HG03095 (cell line): Measurements from ENCODE around the gene ZNF865.

ENCODE experiments used
- ATAC-seq: cut with Tn5 transposase; IDR thresholded peaks from one replicate; pipeline ENCODE4 v1.9.1; 2021; ENCODE audit warnings: moderate library complexity; ENCODE audit not compliant: unreplicated experiment

ZNF865 gene

DNA sequence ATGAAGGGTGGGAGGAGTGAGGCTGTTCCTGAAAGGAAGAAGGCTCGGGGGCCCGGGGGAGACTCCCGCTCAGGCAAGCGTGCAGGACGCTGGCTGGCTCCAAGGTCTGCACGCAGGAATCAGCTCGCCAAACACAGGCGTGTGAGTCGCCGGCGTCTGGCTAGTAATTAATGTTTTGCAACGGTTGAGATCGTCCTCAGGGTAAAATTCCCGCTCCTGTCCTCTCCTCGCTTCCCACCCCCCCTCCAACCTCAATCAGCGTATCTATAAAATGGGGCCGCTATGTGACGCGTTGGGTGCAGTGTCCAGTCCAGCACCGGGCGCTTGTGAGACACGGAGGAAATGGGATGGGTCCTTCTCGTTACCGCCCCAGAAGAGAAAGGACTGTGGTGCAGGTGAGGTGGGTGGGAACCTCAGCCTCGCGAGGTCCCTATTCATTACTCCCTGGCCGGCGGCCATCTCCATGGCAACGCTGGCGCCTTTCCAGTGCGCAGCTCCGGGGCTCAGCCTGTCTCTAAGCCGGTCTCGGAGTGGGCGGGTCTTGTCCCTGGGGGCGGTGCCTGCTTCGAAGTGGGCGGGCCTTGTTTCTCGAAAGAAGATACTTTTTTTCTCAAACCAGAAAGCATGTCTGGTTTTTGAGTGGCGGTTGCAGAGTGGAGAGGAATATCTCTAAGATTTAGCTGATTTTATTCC lies 18.3 kb upstream of the ZNF865 start:
- ATAC-seq = peak; percentile 79

DNA sequence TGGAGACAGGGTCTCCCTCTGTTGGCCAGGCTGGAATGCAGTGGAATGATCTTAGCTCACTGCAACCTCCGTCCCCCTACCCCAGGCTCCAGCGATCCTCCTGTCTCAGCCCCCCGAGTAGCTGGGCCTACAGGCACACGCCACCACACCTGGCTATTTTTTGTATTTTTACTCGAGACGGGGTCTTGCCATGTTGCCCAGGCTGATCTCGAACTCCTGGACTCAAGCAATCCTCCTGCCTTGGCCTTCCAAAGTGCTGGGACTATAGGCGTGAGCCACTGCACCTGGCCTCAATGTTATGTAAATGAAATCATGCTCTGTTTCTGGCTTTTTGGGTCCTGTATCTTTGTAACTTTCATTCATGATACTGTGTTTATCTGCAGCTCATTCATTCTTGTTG lies 16.7 kb upstream of the ZNF865 start:
- ATAC-seq = no peak

DNA sequence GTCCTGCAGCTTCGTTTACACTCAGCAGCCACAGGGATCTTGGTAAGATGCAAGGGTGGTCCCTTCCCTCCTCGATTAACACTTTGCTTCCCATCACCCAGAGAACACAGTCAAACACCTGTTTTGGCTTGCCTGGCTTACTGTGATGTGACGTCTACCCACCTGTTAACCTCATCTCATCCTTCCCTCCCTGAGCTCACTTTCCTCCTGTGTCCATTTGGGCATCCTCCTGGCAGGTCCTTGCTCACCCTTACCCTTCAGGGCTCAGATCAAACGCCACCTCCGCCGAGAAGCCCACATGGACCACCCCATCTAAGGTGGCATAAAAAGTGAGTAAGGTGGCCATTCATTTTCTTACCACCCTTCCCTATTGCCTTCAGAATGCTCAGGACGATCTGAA lies 15.3 kb upstream of the ZNF865 start:
- no peak for ATAC-seq

DNA sequence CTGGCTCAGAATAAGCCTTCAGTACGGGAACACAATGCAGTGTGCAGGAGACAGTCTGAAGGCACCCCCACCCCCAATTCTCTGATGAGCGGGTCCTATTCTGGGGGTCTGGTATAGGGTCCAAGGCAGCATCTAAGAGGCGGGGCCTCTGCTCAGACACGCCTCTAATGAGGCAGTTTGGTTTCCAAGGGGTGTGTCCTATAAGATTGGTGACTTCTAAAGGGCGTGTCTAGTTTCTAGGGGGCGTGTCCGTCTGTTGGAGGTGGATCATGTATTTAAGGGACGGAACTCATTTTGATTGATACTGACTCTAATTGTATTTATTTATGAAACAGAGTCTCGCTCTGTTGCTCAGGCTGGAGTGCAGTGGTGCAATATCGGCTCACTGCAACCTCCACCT lies 14.8 kb upstream of the ZNF865 start:
- ATAC-seq = no peak

DNA sequence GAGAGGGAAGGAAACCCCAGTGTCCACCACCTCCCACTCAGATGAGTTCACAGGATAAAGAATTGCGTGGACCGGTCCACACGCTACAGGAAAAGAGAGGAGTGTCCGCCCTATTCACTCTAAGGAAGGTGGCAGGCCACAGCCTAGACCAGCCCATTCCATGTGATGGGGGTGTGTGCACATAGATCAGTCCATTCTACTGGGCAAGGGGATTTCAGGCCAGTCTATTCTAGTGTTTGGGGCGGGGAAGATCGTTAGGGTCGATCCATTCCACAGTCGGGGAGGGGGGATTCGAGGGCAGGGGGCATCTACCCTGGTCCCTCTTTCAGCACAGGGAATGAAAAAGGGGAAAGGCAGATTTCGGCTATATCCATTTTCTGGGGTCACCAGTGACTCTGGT lies 13.9 kb upstream of the ZNF865 start:
- no peak for ATAC-seq

DNA sequence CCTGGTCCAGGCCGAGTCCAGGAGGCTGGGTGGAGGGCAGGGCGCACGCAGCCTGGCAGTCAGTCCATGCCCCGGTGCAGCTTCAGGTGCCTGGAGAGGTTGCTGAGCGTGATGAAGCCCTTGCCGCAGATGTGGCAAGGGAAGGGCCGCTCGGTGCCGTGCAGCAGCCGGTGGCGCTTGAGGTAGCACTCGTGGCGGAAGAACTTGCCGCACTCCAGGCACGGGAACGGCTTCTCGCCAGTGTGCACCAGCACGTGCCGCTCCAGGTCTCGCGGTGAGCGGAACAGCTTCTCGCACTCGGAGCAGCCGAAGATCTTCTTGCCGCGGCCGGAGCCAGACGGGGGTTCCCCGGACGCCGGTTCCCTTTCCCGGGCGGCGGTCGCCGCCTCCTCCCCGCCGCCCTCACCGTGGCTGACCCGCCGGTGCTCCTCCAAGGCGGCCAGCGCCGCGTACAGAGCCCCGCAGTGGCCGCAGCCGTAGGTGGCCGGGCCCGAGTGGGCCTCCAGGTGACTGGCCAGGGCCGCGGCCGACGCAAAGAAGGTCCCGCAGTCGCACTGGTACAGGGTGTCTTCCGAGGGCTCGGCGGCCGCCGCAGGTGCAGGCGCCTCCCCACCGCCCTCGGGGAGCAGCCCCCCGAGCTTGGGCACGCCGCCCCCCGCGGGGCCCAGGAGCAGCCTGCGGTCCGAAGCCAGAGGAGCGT lies 12.9 kb upstream of the ZNF865 start:
- no peak for ATAC-seq

DNA sequence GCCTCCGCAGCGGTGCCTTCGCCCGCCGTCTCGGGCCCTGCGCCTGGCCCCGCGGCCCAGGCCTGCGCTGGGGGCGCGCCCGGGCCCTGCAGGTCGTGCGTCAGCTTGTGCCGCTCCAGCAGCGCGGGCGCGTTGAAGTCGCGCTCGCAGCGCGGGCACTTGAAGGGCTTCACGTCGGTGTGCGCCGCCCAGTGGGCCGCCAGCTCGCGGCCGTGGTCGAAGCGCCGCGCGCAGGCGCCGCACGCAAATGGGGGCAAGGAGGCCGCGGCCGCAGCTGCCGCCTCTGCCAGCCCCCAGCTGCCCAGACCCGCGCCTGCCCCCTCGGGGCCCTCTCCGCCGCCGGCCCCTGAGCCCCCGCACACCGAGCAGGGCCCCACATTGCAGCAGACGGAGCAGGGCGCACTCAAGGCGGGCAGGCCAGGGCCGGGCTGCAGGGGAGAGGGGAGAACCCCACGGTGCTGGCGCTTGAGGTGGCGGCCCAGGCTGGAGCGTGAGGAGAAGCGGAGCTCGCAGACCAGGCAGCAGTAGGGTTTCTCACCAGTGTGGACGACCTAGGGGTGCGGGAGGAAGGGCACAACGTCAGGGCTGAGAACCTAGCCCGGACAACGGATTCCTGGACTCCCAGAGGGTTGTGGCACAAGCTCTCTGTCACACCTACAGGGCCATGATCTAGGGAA lies 12.2 kb upstream of the ZNF865 start:
- ATAC-seq = no peak

DNA sequence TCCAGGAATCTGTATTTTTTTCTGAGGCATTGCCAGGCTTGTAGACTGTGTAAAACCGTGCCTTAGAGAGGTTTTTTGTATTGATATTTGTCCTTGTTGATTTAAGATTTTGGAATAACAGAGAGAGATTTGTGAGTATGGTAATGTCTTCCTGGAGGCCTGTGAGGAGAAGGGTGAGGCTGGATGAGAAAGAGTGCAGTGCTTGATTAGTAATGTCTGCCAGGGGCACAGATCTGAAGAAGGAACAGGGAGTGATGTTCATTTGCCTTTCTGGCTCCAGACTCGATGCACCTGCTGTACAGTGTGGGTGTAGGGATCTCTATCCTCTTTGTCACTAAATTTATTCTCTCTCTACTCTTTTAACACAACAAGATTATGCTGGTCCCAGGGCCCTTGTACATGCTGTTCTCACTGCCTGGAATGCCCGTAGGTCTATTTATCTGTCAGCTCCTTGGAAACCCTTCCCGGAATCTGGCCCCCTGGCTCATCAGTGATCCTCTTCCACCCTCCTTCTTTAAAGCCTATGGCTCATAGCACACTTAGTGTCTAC lies 10.4 kb upstream of the ZNF865 start:
- no peak for ATAC-seq

DNA sequence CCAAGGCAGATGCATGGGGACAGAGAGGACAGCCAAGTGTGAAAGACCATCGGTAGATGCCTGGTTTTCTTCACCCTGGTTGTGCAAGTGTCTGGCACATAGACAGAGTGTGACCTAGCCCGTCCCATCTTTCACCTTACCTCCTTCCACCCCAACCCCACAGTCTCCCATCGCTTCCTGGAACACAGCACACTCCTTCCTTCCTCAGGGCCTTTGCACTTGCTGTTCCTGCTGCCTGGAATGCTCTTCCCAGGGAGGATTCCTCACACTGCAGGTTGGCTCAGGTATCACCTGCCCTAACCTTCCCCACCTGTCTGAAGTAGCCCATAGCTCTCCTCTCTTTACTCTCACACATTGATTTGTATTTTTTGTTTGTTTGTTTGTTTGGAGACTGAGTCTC lies 9.1 kb upstream of the ZNF865 start:
- ATAC-seq = no peak

DNA sequence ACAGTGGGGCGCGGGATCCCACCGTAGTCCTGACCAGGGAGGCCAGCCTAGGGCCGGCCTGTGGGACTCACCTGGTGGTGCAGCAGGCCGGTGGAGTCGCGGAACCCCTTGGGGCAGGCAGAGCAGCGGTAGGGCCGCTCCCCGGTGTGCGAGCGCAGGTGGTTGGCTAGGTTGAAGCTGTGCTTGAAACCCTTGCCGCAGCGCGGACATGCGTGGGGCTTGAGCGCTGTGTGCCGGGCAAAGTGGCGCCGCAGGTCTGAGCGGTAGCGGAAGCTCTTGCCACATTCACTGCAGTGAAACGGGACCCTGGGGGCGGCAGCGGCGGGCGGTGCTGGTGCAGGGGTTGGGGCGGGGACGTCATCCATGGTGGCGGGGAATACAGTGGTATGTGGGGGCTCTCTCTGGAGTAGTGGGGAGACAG lies 7.9 kb upstream of the ZNF865 start:
- no peak for ATAC-seq

DNA sequence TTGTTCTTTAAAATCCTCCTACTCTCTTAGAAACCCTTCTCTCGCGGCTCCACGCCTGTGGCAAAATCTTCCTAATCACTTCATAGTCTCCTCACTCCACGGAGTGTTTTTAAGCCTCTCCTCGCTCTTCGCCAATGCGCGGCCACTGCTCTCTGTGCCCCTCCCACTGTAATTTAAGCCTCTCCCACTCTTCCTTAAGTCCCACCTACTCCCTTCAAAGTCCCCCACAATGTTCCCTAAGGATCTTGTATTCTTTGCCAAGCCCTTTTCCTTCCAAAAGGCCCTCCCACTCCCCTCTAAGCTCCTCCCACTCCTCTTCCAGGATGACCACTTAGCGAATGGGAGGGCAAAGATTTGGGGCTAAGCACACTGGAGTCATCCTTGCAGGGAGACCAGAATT lies 7.4 kb upstream of the ZNF865 start:
- ATAC-seq = no peak

DNA sequence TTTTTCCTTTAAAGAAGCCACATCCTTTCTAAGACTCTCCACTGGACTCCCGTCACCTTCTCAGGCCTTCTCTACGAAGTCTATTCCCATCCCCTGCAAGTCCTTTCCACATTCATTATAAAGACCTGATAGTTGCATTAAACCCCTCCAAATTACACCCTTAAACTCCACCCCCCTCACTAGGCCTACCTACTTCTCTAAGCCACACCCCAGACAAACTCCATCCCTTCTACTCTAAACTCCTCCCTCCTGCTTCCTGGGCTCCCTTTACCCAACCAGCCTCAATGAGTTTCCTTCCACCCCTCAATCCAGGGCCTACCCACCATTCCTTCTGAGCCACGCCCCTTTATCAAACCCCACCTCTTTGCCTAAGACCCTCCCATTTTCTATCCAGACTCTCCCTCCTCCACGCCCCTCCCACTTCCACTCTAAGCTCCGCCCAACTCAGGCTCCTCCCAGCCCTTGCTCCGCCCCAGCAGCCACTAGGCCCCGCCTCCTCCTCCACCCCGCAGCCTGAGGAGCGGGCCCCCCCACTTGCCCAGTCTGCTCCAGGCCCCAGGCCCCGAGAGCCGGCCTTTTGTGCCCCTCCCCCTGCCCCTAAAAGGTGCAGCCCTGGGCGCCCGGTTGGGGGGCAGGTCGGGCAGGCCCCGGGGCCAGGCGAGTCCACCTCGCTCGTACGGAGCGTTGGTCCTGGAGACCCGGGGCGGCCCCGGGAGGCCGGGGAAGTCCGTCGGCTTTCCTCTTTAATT lies 6.6 kb upstream of the ZNF865 start:
- ATAC-seq = peak; percentile 44

DNA sequence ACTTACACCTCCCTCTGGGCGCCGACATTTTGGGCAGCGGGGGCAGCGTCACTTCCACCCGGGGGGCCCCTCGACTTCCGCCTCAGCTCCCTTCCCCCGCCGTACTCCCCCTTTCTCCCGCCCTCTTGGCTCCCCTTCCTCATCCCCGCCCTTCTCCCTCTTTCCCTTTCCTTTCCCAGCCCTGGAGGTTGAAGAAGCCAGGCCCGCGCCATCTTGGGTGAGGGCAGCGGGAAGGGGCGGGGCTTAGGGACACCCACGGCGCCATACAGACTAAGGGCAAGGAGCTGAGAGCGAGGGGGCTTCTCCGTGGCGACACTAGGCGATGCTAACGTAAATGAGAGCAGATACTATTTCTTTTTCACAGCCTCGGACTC lies 6.0 kb upstream of the ZNF865 start, which contains the start of gene FIZ1:
Gene FIZ1, minus strand, starts transcription at position 50 of the 374 bp plus-strand sequence. CDS start 1,652 bp downstream, outside the sequence.
- ATAC-seq = peak; percentile 38

DNA sequence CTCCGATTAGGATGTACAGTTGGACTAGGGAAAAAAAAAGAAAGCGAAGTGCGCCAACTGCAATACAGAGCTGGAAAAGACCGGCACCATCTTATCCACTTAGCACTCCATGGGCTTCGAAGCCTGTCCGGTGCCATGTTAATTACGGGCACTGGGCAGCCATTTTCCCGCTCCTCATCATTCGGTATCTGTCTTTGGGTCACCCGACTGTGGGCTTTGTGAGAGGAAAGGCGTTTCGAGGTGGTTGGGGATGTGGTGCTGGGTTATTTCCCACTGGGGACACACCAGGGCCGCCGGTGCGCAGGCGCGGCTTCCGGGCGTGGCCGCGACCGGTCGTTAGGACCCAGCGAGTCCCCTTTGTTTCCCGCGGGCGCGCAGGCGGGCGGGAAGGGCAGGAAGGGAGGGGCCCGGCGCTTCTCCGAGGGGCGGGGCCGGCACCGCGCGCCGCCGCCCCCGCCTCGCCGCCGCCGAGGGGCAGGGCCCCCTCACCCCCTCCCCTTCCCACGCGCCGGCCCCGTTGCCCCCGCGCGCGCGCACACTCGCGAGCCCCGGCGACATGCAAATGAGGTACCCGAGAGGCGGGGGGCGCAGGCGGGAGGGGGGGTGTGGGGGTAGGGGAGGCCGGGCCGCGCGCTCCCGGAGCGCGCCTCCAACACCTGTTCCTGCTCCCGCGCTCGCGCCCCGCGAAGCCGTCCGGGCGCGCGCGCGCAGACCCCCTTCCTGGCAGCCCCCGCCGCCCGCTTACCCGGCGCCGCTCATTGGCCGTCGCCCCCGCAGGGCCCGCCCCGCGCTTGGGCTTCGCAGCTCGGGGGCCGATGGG lies 5.4 kb upstream of the ZNF865 start, which contains the start of gene ZNF524:
Gene ZNF524, plus strand, starts transcription at position 447 of the 820 bp plus-strand sequence. CDS start 1,825 bp downstream, outside the sequence.
- ATAC-seq = peak; percentile 33

DNA sequence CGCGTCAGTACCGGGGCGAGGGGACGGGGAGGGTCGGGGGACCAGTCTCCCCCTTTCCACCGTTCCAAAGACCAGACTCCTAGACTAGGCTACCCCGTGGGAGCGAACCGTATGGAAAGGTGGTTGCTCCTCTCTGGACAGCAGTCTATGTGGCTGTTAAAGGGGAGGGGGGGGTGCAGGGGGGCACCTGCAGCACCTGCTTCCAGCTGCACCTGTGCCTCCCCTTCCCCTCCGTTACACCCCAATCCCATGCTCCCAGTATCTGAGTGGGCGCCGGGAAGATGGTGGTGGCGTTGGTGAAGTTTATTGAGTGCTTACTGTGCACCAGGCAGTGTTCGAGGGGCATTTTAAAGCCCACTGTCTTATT lies 4.8 kb upstream of the ZNF865 start:
- no peak for ATAC-seq

DNA sequence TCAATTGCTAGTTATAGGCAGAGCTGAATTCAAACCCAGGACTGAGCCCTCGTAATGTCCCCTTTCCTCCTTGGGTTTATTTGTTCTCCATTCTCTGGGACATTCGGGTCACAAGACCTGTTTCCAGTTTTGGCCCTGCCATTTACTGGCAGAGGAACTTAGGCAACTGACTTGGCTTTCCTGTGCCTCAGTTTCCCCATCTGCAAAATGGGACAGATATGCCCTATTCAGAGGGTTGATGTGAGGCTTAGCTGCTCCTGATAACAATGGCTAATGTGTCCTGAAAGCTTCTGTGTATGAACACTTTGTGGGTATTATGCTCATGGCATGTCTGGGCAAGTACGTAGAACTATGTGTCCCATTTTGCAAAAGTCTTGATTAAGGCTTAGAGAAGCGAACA lies 4.4 kb upstream of the ZNF865 start:
- ATAC-seq = no peak

DNA sequence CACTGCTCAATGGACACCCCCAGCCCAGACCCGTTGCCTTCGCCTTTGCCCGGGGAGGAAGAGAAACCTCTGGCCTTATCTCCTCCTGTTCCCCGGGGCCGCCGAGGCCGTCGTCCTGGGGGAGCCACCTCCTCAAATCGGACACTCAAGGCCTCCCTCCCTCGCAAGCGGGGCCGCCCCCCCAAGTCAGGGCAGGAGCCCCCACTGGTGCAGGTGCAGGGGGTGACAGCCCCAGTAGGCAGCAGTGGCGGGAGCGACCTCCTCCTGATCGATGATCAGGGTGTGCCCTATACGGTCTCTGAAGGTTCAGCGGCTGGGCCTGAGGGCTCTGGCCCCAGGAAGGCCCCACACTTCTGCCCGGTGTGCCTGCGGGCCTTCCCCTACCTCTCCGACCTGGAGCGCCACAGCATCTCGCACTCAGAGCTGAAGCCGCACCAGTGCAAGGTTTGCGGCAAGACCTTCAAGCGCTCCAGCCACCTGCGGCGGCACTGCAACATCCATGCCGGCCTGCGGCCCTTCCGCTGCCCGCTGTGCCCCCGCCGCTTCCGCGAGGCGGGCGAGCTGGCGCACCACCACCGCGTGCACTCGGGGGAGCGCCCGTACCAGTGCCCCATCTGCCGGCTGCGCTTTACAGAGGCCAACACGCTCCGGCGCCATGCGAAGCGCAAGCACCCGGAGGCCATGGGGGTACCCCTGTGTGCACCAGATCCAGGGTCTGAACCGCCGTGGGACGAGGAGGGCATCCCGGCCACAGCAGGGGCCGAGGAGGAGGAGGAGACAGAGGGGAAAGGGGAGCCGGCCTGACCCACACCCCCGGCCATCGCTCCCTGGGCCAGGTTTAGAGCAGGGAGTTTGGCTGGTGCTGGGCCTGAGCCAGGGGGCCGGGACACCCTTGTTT lies 3.1 kb upstream of the ZNF865 start:
- no peak for ATAC-seq

DNA sequence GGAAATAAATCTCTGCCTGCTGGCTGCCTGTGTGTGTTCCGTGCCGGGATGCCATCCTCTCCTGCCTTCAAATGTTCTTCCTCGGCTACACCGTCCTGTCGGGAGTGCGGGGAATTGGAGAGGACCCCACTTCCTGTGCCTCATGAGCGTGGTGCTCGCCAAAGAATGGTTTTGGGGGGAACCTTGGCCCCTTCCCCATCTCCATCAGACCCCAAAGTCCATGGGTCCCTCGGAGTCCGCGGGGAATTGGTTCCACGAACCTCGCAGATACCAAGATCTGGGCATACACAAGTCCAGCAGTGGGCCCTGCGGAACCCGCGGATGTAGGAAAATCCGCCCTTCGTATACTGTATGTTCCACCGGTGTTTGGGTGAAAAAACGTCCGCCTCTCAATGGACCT lies 2.3 kb upstream of the ZNF865 start:
- ATAC-seq = no peak
